Stomach (tissue), 19 donors: Measurements from ENCODE around the gene SCN2A. TPM values are rescaled to one million over a fixed set of nuclear protein-coding genes. Genes with fewer than 3 reads are reported as not detected.

Experiments used
- DNase-seq, 2 donors: peaks; one replicate each; pipeline versions ENCODE4 v3.0.0 to v3.0.0-alpha.2; 2013 to 2019
- H3K27ac ChIP-seq, 5 donors: fragments of 200-600 bp in 4 of 5; sonication (generic) in 4 of 5; one replicate each; pipeline ENCODE4 v1.5.1; 2013 to 2019; ENCODE audit warnings: mild to moderate bottlenecking in 1 of 5, moderate library complexity in 1 of 5
- H3K27me3 ChIP-seq, 3 donors: fragments of 200-600 bp; sonication (generic); one replicate each; pipeline ENCODE4 v1.5.1; 2017 to 2019; ENCODE audit warnings: mixed run types in 1 of 3
- H3K36me3 ChIP-seq, 4 donors: fragments of 200-600 bp; sonication (generic); 1 replicate in 3 of 4; 2 replicates in 1 of 4; pipeline ENCODE4 v1.5.1; 2016 to 2019
- H3K4me1 ChIP-seq, 4 donors: fragments of 200-600 bp; sonication (generic); one replicate each; pipeline ENCODE4 v1.5.1; 2016 to 2019
- H3K4me3 ChIP-seq, 4 donors: fragments of 200-600 bp; sonication (generic) in 3 of 4; one replicate each; pipeline ENCODE4 v1.5.1; 2016 to 2019; ENCODE audit warnings: mild to moderate bottlenecking in 1 of 4
- H3K9me3 ChIP-seq, 4 donors: fragments of 200-600 bp; sonication (generic); one replicate each; pipeline ENCODE4 v1.5.1; 2016 to 2019
- EP300 ChIP-seq: sonication (generic); formaldehyde crosslinking; IDR thresholded peaks from one replicate; pipeline ENCODE4 v1.6.1; 2017; ENCODE audit warnings: antibody characterized with exemption
- POLR2A ChIP-seq, 4 donors: fragments of 450-650 bp; IDR thresholded peaks; one replicate each; pipeline ENCODE4 v1.6.1; 2016; ENCODE audit warnings: antibody characterized with exemption in 4 of 4, control low read depth in 2 of 4, mild to moderate bottlenecking in 1 of 4, moderate library complexity in 1 of 4
- POLR2AphosphoS5 ChIP-seq, 3 donors: sonication (generic); formaldehyde crosslinking; IDR thresholded peaks; one replicate each; pipeline ENCODE4 v1.6.1; 2016; ENCODE audit warnings: antibody characterized with exemption in 3 of 3
- WGBS, 5 donors: extraction: QIAGEN DNeasy Blood & Tissue Kit in 3 of 5; methylation state at CpG; one replicate each; pipeline versions ENCODE4 v1.1.5 to v1.1.7; 2013 to 2018; 5-methylcytosine and 5-hydroxymethylcytosine counted together
- intact Hi-C: fragments of 100-400 bp; cut with DNase I; formaldehyde crosslinking; loops from one replicate; pipeline ENCODE4 v1.15.1; 2023; ENCODE audit warnings: low total_unique reads
- long read RNA-seq, 10 donors: transcript quantifications; one replicate each; lab custom pipeline, GENCODE V29; 2026
- polyA plus RNA-seq, 3 donors: library from polyadenylated mRNA; stranded (reverse); fragments of 200-250 nt; gene quantifications; one replicate each; pipeline ENCODE4 v1.2.3, GENCODE V29; 2013
- total RNA-seq, 5 donors: library from RNA; depleted of rRNA; stranded (reverse); fragments of >200 nt; gene quantifications; one replicate each; pipeline versions ENCODE4 v1.1.0 to v1.2.3, GENCODE V29; 2014 to 2016
- TF ChIP-seq, protein P1 (sequence below), 7 experiments: fragments of 450-650 bp in 4 of 7; fragments of 200-600 bp in 3 of 7; sonication (generic) in 3 of 7; IDR thresholded peaks; one replicate each; pipeline ENCODE4 v1.5.1; 2016 to 2019; ENCODE audit warnings: antibody characterized with exemption in 7 of 7, control low read depth in 2 of 7, mild to moderate bottlenecking in 1 of 7
- donor health status: healthy with polysubstance abuse.
- donor health status: Bipolar disorder and iron deficiency.
- donor health status: healthy.

SCN2A gene
- 1 to 10 TPM in 3 of 5 donors, under 1 TPM in 1, not detected in 1; 0.72 to 4.1 (median 2.0) TPM for total RNA-seq
- polyA plus RNA-seq: under 1 TPM in 2 of 3 donors, not detected in 1; 0.06 to 0.23 TPM
- long read RNA-seq, donor 1: 0 reads
- long read RNA-seq, donor 2: 0 reads
- long read RNA-seq, donor 3: 0 reads
- long read RNA-seq, donor 4: 0 reads
- long read RNA-seq, donor 5: 0 reads
- long read RNA-seq, donor 6: 0 reads
- long read RNA-seq, donor 7: 0 reads
- long read RNA-seq, donor 8: 0 reads
- long read RNA-seq, donor 9: 0 reads
- long read RNA-seq, donor 10: 0 reads

DNA sequence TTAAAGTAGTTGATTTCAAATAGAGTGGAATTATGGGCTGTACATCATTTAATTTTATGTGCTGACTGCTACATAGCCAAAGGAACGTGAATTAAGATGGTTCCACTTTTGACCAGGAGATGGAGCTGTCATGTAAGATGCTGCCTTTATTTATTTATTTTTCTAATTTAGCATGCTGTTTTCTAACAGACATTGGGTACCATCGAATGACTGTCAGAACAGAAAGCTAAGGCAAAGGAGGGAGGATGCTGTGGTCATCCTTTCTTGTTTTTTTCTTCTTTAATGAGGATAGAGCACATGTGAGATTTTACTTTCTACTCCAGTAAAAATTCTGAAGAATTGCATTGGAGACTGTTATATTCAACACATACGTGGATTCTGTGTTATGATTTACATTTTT, at the start of gene SCN2A:
TSS of gene SCN2A (plus strand) at position 185 of the 400 bp plus-strand sequence. CDS start 56,410 bp downstream, outside the sequence.
- Histone ChIP-seq H3K27me3 (no peaks in the 10 kb centered on the region), H3K27ac (no peak within 1 kb of the TSS), H3K9me3 (no peaks in the 10 kb centered on the region), H3K4me3 (no peak within 1 kb of the TSS), H3K36me3 (no peaks in the 10 kb centered on the region), H3K4me1 (no peaks in the 10 kb centered on the region)
- intact Hi-C loops: no loop called here
- TF ChIP-seq, protein P1, sequence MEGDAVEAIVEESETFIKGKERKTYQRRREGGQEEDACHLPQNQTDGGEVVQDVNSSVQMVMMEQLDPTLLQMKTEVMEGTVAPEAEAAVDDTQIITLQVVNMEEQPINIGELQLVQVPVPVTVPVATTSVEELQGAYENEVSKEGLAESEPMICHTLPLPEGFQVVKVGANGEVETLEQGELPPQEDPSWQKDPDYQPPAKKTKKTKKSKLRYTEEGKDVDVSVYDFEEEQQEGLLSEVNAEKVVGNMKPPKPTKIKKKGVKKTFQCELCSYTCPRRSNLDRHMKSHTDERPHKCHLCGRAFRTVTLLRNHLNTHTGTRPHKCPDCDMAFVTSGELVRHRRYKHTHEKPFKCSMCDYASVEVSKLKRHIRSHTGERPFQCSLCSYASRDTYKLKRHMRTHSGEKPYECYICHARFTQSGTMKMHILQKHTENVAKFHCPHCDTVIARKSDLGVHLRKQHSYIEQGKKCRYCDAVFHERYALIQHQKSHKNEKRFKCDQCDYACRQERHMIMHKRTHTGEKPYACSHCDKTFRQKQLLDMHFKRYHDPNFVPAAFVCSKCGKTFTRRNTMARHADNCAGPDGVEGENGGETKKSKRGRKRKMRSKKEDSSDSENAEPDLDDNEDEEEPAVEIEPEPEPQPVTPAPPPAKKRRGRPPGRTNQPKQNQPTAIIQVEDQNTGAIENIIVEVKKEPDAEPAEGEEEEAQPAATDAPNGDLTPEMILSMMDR (IDR thresholded peaks at IDR 0.05): peak in 3 of 7 experiments; percentile 29 to 53 (median 36)
- no peak for TF ChIP-seq POLR2A (IDR thresholded peaks at IDR 0.05)
- DNase-seq: peak in 1 of 2 donors; percentile 73
- 24 to 34% (median 30%) methylated on average over 3 of the region's 3 CpGs for WGBS, 5 donors

DNA sequence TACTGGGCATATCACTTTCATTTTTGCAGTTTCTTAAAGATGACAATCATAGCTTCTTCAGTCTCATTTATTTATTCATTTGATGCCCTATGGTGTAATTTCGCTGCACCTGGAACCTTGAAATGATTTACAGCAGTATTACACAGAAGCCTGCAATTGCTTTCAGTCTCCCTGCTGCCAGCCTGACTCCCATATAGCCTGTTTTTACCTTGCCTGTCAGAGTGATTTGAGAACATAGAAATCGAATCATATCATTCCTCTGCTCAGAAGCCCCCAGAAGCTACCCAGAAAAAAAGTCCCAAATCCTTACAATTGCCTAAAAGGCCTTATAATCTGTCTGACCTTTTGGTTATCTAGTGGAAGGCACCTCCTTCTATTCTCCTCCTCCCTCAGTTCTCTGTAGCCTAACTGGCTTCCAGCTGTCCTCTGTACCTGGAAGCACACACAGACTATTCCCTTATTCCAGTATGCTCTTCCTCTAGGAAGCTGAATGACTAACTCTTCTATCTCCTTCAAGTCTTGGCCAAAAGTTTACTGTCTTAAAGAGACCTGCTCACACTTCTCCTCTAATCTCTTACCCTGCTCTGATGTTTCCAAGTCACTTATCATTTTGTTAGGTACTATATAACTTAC, 48.0 kb upstream of the SCN2A start:
- Histone ChIP-seq H3K27ac (no peak overlapping the region), H3K27me3 (no peaks in the 10 kb centered on the region), H3K4me1 (no peaks in the 10 kb centered on the region), H3K9me3 (no peaks in the 10 kb centered on the region), H3K4me3 (no peak overlapping the region), H3K36me3 (no peaks in the 10 kb centered on the region)
- intact Hi-C loops: no loop called here
- no peak for DNase-seq
- TF ChIP-seq POLR2AphosphoS5 (IDR thresholded peaks at IDR 0.05): no peak
- TF ChIP-seq EP300: no peak
- TF ChIP-seq, protein P1 (IDR thresholded peaks at IDR 0.05): no peak
- no peak for TF ChIP-seq POLR2A (IDR thresholded peaks at IDR 0.05)
- WGBS, 5 donors: 42 to 72% (median 51%) methylated on average over 2 of the region's 2 CpGs

GRCh38 chr2:165192729-165193128, 46.5 kb upstream of the SCN2A start:
- whole genome bisulfite sequencing, 5 donors: 74 to 80% (median 76%) methylated on average over 2 of the region's 2 CpGs
- H3K9me3 ChIP-seq: no peaks in the 10 kb centered on the region
- no peaks in the 10 kb centered on the region for H3K4me1 ChIP-seq
- TF ChIP-seq POLR2AphosphoS5 (IDR thresholded peaks at IDR 0.05) (no peak), EP300 (no peak), POLR2A (IDR thresholded peaks at IDR 0.05) (no peak)
- TF ChIP-seq, protein P1 (IDR thresholded peaks at IDR 0.05): no peak
- DNase-seq: no peak
- no peak overlapping the region for H3K4me3 ChIP-seq
- H3K27me3 ChIP-seq: no peaks in the 10 kb centered on the region
- no peaks in the 10 kb centered on the region for H3K36me3 ChIP-seq
- H3K27ac ChIP-seq: no peak overlapping the region
- intact Hi-C loops: no loop called here

GRCh38 chr2:165193178-165193777, 45.9 kb upstream of the SCN2A start:
- no peak overlapping the region for H3K4me3 ChIP-seq
- intact Hi-C loops: no loop called here
- H3K27ac ChIP-seq: no peak overlapping the region
- H3K9me3 ChIP-seq: no peaks in the 10 kb centered on the region
- TF ChIP-seq EP300: no peak
- H3K27me3 ChIP-seq: no peaks in the 10 kb centered on the region
- no peaks in the 10 kb centered on the region for H3K4me1 ChIP-seq
- DNase-seq: peak in 1 of 2 donors; percentile 2
- WGBS, 5 donors: 68 to 79% (median 73%) methylated on average over 4 of the region's 4 CpGs
- H3K36me3 ChIP-seq: no peaks in the 10 kb centered on the region

DNA sequence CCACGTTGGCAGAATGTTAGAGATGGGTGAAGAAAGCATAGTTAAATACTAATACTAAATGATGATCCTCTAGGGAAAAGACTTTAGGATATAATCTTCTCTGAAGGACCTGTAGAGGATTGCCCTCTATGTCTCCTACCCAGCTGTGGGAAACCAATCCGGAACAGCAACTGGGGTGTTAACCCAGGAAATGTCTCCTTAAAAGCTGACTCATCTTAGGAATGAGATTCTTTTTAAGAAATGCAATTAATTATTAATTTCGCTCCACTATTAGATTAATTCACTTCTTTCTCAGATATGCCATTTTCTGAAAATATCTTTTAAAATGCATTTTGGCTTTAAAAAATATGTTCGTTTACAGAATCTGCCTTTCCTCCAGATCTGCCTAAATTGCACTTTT, 42.8 kb upstream of the SCN2A start:
- no peaks in the 10 kb centered on the region for H3K27me3 ChIP-seq
- no peaks in the 10 kb centered on the region for H3K4me1 ChIP-seq
- WGBS, 5 donors: 75 to 84% (median 80%) methylated on average over 4 of the region's 4 CpGs
- H3K4me3 ChIP-seq: no peak overlapping the region
- H3K27ac ChIP-seq: no peak overlapping the region
- no peaks in the 10 kb centered on the region for H3K9me3 ChIP-seq
- no peak for DNase-seq
- H3K36me3 ChIP-seq: no peaks in the 10 kb centered on the region
- TF ChIP-seq POLR2AphosphoS5 (IDR thresholded peaks at IDR 0.05) (no peak), POLR2A (IDR thresholded peaks at IDR 0.05) (no peak), EP300 (no peak)
- TF ChIP-seq, protein P1 (IDR thresholded peaks at IDR 0.05): no peak
- intact Hi-C loops: no loop called here
